Measurements from ENCODE around the gene PMAIP1. TPM values are rescaled to one million over a fixed set of nuclear protein-coding genes. Genes with fewer than 3 reads are reported as not detected.
"Not testable (repeated sequence)": the region's sequence is repeated elsewhere in the genome, so short reads cannot be mapped to it uniquely, and the experiment has no call there.

The PMAIP1 gene
- 100 to 1,000 TPM in 1 of 2 donors, 10 to 100 TPM in 1; 96.5 to 155 TPM for total RNA-seq

DNA sequence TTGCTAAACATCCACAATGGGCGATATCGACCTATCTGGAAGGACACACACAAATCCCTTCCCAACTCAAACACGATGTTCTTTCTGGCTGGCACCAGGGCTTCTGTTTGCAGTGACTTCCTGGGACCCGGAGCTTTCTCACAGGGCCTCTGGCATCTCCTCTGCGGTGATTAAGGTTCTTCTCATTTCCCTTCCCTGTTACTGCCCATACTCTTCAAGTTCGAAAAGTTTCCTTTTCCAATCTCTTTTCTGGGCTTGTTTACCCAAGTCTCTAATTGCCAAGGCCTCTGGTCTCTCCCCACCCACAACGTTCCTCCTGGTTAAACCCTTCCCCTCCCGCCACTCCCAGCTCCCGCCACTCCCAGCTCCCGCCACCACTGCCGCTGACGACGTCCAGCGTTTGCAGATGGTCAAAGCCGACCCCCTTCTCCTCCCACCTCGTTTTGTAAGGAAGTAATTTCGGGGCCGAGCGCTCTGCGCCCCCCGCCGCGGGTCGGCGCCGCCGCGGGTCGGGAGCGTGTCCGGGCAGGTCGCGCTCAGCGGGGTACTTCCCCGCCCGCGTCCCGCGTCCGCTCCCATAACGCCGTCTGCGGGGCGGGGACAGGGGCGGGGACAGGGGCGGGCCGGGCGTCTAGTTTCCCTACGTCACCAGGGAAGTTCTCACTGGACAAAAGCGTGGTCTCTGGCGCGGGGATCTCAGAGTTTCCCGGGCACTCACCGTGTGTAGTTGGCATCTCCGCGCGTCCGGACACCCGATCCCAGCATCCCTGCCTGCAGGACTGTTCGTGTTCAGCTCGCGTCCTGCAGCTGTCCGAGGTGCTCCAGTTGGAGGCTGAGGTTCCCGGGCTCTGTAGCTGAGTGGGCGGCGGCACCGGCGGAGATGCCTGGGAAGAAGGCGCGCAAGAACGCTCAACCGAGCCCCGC, at the start of gene PMAIP1:
PMAIP1 (plus strand) TSS at position 699 of the 924 bp plus-strand sequence; CDS start at position 881, 182 bp downstream.
- H3K36me3 Mint-ChIP-seq (ENCODE audit: insufficient read depth in 2 of 2), result peaks cover 18 to 34% of the 10 kb centered on the region in 2 donors
- peak within 1 kb of the TSS; percentile 99 for H3K27ac Mint-ChIP-seq
- H3K27me3 Mint-ChIP-seq (ENCODE audit: low read depth), result no peaks in the 10 kb centered on the region
- peak within 1 kb of the TSS; percentile 93 to 100 for H3K4me3 Mint-ChIP-seq
- no peaks in the 10 kb centered on the region for H3K9me3 Mint-ChIP-seq
- DNase-seq, result peak; percentile 86 to 89
- ATAC-seq (replicated peaks in 1 of 2), result peak; percentile 78 to 79
- H3K4me1 Mint-ChIP-seq (ENCODE audit: low read depth), result peaks cover 39% of the 10 kb centered on the region

DNA sequence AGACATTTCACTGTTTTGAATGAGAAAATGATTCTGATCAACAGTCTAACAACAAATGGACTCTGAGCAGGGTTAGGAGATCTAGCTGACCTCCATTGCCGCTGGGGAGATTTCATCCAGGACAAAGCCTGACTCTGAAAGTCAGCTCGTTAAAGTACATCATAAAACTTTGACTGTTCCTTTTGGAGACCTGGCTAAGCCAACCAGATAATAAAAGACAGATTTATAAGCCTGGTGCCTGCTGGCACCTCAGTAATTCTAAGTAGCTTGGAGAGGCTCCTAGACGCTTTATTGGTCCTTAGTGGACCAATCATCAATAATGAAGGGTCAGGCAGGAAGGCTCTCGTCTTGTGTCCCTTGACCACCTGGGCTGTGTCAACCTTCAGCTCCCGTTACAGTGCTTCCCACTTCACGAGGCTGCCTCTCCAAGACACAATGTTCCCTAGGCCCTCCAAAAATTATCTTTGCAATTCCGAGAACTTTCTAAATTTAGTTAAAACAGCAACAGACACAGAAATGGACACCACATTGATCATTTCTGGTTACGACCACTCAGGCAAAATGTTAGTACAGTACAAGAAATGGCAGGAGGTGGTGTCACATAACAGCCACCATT, 47.9 kb upstream of the PMAIP1 start:
- H3K4me3 Mint-ChIP-seq, result no peak overlapping the region
- peaks cover 6% of the 10 kb centered on the region for H3K27me3 Mint-ChIP-seq (ENCODE audit: low read depth)
- peaks cover 14% of the 10 kb centered on the region for H3K4me1 Mint-ChIP-seq (ENCODE audit: low read depth)
- ATAC-seq (replicated peaks in 1 of 2) (no peak), DNase-seq (no peak)
- H3K36me3 Mint-ChIP-seq (ENCODE audit: insufficient read depth in 2 of 2), result no peaks in the 10 kb centered on the region
- H3K9me3 Mint-ChIP-seq, result no peaks in the 10 kb centered on the region
- no peak overlapping the region for H3K27ac Mint-ChIP-seq

DNA sequence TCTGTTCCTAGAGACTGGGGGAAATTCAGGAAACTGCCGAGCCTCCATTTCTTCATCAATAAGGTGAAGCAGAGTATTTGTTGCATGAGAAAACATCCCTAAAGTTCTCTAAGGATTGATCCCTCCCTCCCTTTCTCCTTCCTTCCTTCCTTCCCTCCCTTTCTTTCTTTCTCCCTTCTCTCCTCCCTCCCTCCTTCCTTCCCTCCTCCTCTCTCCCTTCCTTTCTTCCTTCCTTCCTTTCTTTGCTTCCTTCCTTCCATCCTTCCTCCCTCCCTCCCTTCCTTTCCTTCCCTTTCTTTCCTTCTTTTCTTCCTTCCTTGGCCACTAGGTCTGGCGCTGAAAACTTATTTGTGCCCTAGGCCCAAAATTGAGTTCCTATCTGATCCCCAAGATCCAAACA, 47.2 kb upstream of the PMAIP1 start:
- DNase-seq, result no peak
- H3K4me1 Mint-ChIP-seq (ENCODE audit: low read depth), result peaks cover 7% of the 10 kb centered on the region
- no peak overlapping the region for H3K4me3 Mint-ChIP-seq
- no peak for ATAC-seq (replicated peaks in 1 of 2)
- no peaks in the 10 kb centered on the region for H3K36me3 Mint-ChIP-seq (ENCODE audit: insufficient read depth in 2 of 2)
- H3K9me3 Mint-ChIP-seq, result no peaks in the 10 kb centered on the region
- no peak overlapping the region for H3K27ac Mint-ChIP-seq
- H3K27me3 Mint-ChIP-seq (ENCODE audit: low read depth), result peaks cover 6% of the 10 kb centered on the region

DNA sequence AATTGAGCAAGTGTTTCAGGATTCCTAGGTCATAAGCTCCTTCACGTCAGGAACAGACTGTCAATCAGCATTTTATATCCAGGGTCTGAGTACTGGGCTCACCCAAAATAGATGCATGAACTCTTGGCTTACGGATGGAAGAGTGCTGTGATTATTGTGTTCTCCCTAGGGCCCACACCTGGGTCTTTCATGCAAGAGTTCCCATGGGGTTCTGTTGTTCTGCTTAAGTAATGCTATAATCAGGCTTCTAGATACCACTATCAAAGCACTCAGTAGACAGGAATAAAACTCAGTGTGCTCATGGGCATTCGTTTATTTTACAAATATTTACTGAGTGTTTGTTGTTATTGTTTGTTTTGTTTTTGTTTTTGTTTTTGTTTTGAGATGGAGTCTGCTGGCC, 46.4 kb upstream of the PMAIP1 start:
- H3K4me3 Mint-ChIP-seq, result no peak overlapping the region
- no peaks in the 10 kb centered on the region for H3K9me3 Mint-ChIP-seq
- H3K27me3 Mint-ChIP-seq (ENCODE audit: low read depth), result peaks cover 6% of the 10 kb centered on the region

DNA sequence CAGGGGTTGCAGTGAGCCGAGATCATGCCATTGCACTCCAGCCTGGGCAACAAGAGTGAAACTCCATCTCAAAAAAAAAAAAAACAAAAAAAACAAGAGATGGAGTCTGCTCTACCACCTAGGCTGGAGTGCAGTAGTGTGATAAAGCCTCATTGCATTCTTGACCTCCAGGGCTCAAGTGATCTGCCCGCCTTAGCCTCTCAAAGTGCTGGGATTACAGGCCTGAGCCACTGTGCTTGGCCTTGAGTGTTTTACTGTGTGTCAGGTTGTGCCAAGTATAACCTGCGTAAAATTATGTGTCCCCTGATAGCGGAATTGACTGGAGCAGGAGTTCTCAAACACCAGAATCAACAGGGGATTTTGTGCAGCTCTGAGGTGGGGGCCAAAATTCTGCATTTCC, 45.8 kb upstream of the PMAIP1 start:
- not testable (repeated sequence) for DNase-seq; H3K27me3 Mint-ChIP-seq (ENCODE audit: low read depth); ATAC-seq (replicated peaks in 1 of 2); H3K4me3 Mint-ChIP-seq; H3K9me3 Mint-ChIP-seq; H3K36me3 Mint-ChIP-seq (ENCODE audit: insufficient read depth in 2 of 2); H3K27ac Mint-ChIP-seq; H3K4me1 Mint-ChIP-seq (ENCODE audit: low read depth)

More for the DNA sequence above, 46.4 kb upstream of the PMAIP1 start:
- no peaks in the 10 kb centered on the region for H3K4me1 Mint-ChIP-seq (ENCODE audit: low read depth)
- DNase-seq (no peak), ATAC-seq (replicated peaks in 1 of 2) (no peak)
- H3K36me3 Mint-ChIP-seq (ENCODE audit: insufficient read depth in 2 of 2), result no peaks in the 10 kb centered on the region
- H3K27ac Mint-ChIP-seq, result no peak overlapping the region

DNA sequence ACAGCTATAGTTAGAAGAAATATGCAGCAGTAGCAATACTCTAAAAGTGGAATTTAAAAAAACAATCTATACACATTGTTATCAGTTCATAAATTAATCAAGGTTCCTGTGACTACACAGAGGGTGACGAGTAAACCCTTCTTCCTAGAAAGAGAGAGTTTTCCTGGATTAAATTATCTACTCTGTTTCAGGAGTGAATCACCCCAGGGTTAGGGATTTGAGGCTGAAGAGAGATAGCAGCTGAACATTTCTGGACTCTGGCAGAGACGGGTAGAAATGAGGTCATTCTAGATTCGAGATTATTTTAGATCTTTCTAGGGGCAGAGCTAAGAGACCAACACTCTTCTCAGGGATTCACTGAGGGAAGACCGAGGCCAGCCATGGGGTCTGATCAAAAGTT, 38.8 kb upstream of the PMAIP1 start:
- ATAC-seq (replicated peaks in 1 of 2) (no peak), DNase-seq (no peak)
- Mint-ChIP-seq H3K4me3 (no peak overlapping the region), H3K27ac (no peak overlapping the region), H3K9me3 (no peaks in the 10 kb centered on the region), H3K27me3 (ENCODE audit: low read depth) (no peaks in the 10 kb centered on the region), H3K4me1 (ENCODE audit: low read depth) (no peaks in the 10 kb centered on the region), H3K36me3 (ENCODE audit: insufficient read depth in 2 of 2) (no peaks in the 10 kb centered on the region)

DNA sequence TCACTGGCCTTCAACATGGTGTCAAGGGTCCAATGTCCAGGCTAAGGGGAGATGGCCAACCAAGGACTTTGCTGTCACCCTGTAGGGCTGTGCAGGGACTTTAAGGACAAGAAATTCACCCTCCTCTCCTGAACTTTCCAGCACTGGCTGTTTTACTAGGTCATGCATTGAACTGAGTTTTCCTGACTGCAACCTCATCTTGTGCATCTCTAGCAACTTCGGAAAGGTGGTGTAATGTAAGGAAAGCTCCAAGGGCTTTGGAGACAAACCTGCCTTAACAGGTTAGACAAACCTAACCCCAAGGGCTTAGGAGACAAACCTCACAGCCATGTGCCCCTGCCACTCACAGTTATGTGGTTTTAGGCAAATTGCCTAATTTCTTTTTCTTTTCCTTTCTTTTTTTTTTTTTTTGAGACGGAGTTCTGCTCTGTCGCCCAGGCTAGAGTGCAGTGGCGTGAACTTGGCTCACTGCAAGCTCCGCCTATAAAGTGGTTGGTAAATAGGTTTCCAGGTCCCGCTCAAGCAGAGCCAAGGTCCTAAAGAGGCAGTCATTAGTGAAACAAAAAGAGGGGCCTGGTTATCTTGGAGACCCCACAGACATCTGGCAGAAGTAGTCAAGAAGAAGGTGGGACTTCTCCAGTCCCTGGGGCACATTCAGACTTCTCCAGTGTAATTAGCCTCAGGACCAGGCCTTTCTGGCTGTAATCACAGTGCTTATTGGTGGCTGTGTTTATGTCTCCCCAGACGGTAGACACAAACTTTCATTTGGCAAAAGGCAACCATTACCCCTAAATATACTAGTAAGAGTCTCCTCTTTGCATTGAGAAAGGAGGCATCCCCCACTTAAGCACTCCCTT, 37.6 kb upstream of the PMAIP1 start:
- H3K27ac Mint-ChIP-seq, result no peak overlapping the region
- no peak overlapping the region for H3K4me3 Mint-ChIP-seq
- no peaks in the 10 kb centered on the region for H3K9me3 Mint-ChIP-seq
- ATAC-seq (replicated peaks in 1 of 2) (no peak), DNase-seq (no peak)
- H3K36me3 Mint-ChIP-seq (ENCODE audit: insufficient read depth in 2 of 2), result no peaks in the 10 kb centered on the region
- no peaks in the 10 kb centered on the region for H3K4me1 Mint-ChIP-seq (ENCODE audit: low read depth)
- no peaks in the 10 kb centered on the region for H3K27me3 Mint-ChIP-seq (ENCODE audit: low read depth)

DNA sequence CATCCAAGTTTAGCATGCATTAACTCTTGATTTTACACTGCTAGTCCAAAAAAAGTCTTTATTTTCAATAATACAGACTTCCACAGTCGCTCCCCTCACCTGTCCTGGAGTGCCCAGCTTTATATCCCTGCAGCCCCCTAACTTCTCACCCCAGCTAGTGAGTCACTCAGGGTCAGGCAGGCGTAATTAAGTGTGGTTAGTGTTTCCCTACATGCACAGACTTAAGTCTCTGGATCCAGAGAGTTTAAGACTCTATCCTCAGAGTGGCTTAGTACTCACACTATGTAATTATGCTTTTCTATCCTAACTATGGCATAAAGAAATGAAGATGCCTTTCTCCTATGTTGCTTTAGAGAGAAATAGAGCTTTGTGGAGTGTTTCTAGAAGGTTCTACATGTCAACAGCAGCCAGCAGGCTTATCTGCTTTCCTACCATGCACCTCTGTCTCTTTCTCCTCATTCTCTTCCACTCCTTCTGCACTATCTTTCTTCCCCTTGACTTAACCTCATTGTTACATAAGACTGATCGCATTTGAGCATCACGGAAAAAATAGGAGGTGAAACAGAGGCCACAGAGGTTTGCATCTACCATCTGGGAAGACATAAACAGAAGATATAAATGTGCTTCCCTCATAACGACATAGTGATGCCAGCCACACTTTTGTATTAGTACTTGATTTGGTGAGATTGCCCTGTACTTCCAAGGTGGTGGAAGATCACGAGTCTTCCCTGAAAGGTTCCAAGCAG, 34.4 kb upstream of the PMAIP1 start:
- Mint-ChIP-seq H3K36me3 (ENCODE audit: insufficient read depth in 2 of 2) (no peaks in the 10 kb centered on the region), H3K4me1 (ENCODE audit: low read depth) (no peaks in the 10 kb centered on the region), H3K4me3 (no peak overlapping the region), H3K27ac (no peak overlapping the region), H3K9me3 (no peaks in the 10 kb centered on the region), H3K27me3 (ENCODE audit: low read depth) (no peaks in the 10 kb centered on the region)
- DNase-seq, result no peak
- ATAC-seq (replicated peaks in 1 of 2), result no peak

DNA sequence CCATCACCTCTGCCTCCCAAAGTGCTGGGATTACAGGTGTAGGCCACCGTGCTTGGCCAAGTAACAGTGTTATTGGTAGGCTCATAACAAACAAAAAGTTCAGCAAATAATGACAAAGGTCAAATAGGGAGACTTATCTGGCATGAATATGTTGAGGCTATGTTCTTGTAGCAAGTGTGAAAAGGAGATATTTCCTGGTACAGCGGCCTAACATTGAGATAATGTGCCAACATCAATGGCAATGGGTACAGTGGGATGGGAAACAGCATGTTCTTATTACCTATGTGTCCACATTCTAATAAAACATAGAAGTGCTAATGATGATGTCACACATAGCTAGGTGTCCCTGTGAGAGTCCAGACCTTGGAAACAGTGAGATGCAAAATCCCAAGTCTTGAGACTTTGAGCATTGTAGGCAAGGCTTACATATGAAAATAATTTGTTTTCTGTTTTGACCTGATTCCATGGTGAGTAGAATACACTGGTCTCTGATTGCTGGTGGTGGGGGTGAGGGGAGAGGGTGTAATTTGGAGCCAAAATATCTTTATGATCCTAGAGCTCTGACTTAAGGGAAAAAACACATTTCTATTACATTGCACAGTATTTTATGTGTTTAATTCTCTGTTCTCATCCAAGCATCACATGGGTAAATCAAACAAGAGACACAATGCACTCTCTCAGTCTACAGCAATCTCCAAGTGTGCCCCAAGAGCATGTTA, 33.1 kb upstream of the PMAIP1 start:
- Mint-ChIP-seq H3K27me3 (ENCODE audit: low read depth) (no peaks in the 10 kb centered on the region), H3K4me1 (ENCODE audit: low read depth) (no peaks in the 10 kb centered on the region), H3K36me3 (ENCODE audit: insufficient read depth in 2 of 2) (no peaks in the 10 kb centered on the region), H3K4me3 (no peak overlapping the region), H3K27ac (no peak overlapping the region), H3K9me3 (no peaks in the 10 kb centered on the region)
- no peak for DNase-seq
- ATAC-seq (replicated peaks in 1 of 2), result no peak

DNA sequence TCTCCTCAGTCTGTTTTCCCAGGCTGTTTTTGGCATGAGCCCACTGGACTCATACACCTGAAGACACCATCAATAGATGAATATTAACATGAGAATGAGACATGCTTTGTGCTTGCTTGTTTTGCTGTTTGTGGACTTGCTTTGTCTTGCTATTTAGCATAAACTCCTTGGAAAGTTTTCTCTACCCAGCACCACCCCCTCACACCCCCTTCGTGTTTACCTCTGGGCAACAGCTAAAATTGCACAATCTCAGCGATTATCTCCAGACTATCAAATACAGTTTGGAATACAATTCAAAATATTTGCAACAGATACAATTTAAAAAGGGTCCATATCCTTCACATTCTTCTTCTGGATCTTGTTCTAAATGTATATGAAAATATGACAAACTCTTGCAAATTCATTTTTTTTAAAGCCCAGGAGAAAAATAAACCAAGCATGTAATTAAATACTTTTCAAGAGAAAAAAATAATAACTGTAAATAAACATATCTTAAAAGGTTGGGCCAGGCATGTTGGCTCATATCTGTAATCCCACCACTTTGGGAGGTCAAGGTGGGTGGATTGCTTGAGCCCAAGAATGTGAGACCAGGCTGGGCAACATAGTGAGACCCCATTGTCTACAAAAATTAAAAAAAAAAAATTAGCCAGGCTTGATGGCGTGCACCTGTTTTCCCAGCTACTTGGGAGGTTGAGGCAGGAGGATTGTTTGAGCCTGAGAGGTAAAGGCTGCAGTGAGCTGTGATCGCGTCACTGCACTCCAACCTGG, 32.3 kb upstream of the PMAIP1 start:
- DNase-seq (no peak), ATAC-seq (replicated peaks in 1 of 2) (no peak)
- no peaks in the 10 kb centered on the region for H3K4me1 Mint-ChIP-seq (ENCODE audit: low read depth)
- no peaks in the 10 kb centered on the region for H3K9me3 Mint-ChIP-seq
- H3K27me3 Mint-ChIP-seq (ENCODE audit: low read depth), result no peaks in the 10 kb centered on the region
- H3K36me3 Mint-ChIP-seq (ENCODE audit: insufficient read depth in 2 of 2), result no peaks in the 10 kb centered on the region
- H3K27ac Mint-ChIP-seq, result no peak overlapping the region
- no peak overlapping the region for H3K4me3 Mint-ChIP-seq

DNA sequence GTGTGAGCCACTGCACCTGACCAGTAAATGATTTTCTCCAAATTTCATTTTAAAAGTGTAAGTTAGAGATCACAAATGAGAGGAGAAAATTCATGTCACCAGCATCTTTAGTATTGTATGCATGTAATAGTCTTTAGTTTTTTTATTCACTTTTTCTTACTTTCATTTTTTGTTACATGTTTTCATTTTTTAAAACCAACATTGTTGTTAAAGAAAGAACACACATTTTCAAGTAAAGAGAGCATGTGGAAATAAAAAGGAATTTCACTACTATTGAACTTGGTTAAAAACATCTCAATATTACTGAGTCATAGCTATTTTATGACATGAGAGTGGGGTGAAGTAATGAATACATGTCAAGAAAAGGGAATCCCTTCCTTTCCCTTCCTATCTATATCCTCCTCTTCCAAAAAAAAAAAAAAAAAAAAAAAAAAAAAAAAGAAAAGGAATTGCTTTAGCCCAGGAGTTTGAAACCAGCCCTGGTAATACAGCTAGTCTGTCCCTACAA, 29.1 kb upstream of the PMAIP1 start:
- Mint-ChIP-seq H3K4me1 (ENCODE audit: low read depth) (peaks cover 6% of the 10 kb centered on the region), H3K9me3 (no peaks in the 10 kb centered on the region), H3K36me3 (ENCODE audit: insufficient read depth in 2 of 2) (no peaks in the 10 kb centered on the region), H3K27me3 (ENCODE audit: low read depth) (no peaks in the 10 kb centered on the region), H3K4me3 (no peak overlapping the region), H3K27ac (no peak overlapping the region)
- DNase-seq, result no peak
- ATAC-seq (replicated peaks in 1 of 2), result no peak
